ENCODE results near the gene CHDH.
A peak's percentile ranks its signal among the peaks of the same experiment; 100 is the strongest.

CHDH gene

GRCh38 chr3:53842436-53843194 is 3.6 kb downstream of the CHDH start:
- TF ChIP-seq ZNF274 (IDR thresholded peaks at IDR 0.05; ENCODE audit: low read depth, low read length) (no peak), SUZ12 (IDR thresholded peaks at IDR 0.05; ENCODE audit: extremely low read depth, insufficient read depth, insufficient read length) (no peak), YY1 (IDR thresholded peaks at IDR 0.05; ENCODE audit: insufficient read depth, insufficient read length) (no peak)
- H3K4me1 ChIP-seq (ENCODE audit: insufficient read depth, insufficient read length), result peaks cover 26% of the 10 kb centered on the region
- peaks cover 8% of the 10 kb centered on the region for H3K27me3 ChIP-seq (ENCODE audit: insufficient read depth, insufficient read length)
- H3K4me3 ChIP-seq (ENCODE audit: insufficient read length, low read depth), result no peak overlapping the region
- no peak for DNase-seq (ENCODE audit: low read depth, low spot score)
- peaks cover 22% of the 10 kb centered on the region for H3K36me3 ChIP-seq (ENCODE audit: insufficient read depth, insufficient read length, low read length)
- peak overlapping the region; percentile 39 for H3K9ac ChIP-seq (ENCODE audit: insufficient read length, low read depth)
- H3K9me3 ChIP-seq (ENCODE audit: insufficient read depth, low read length), result no peaks in the 10 kb centered on the region

- TF ChIP-seq YY1 (IDR thresholded peaks at IDR 0.05; ENCODE audit: insufficient read depth, insufficient read length) (no peak), SUZ12 (IDR thresholded peaks at IDR 0.05; ENCODE audit: extremely low read depth, insufficient read depth, insufficient read length) (no peak), ZNF274 (IDR thresholded peaks at IDR 0.05; ENCODE audit: low read depth, low read length) (no peak)
- Histone ChIP-seq H3K27me3 (ENCODE audit: insufficient read depth, insufficient read length) (no peaks in the 10 kb centered on the region), H3K4me1 (ENCODE audit: insufficient read depth, insufficient read length) (peaks cover 26% of the 10 kb centered on the region), H3K36me3 (ENCODE audit: insufficient read depth, insufficient read length, low read length) (peaks cover 26% of the 10 kb centered on the region), H3K4me3 (ENCODE audit: insufficient read length, low read depth) (no peak overlapping the region), H3K9me3 (ENCODE audit: insufficient read depth, low read length) (no peaks in the 10 kb centered on the region), H3K9ac (ENCODE audit: insufficient read length, low read depth) (no peak overlapping the region)
- no peak for DNase-seq (ENCODE audit: low read depth, low spot score)
Observed at GRCh38 chr3:53841296-53841695, 4.9 kb downstream of the CHDH start.

- no peak overlapping the region for H3K9ac ChIP-seq (ENCODE audit: insufficient read length, low read depth)
- peaks cover 2% of the 10 kb centered on the region for H3K4me1 ChIP-seq (ENCODE audit: insufficient read depth, insufficient read length)
- no peak for TF ChIP-seq YY1 (IDR thresholded peaks at IDR 0.05; ENCODE audit: insufficient read depth, insufficient read length)
- no peak for TF ChIP-seq ZNF274 (IDR thresholded peaks at IDR 0.05; ENCODE audit: low read depth, low read length)
- TF ChIP-seq SUZ12 (IDR thresholded peaks at IDR 0.05; ENCODE audit: extremely low read depth, insufficient read depth, insufficient read length), result no peak
- DNase-seq (ENCODE audit: low read depth, low spot score), result no peak
- peaks cover 30% of the 10 kb centered on the region for H3K36me3 ChIP-seq (ENCODE audit: insufficient read depth, insufficient read length, low read length)
- H3K4me3 ChIP-seq (ENCODE audit: insufficient read length, low read depth), result no peak overlapping the region
- H3K27me3 ChIP-seq (ENCODE audit: insufficient read depth, insufficient read length), result no peaks in the 10 kb centered on the region
- H3K9me3 ChIP-seq (ENCODE audit: insufficient read depth, low read length), result no peaks in the 10 kb centered on the region
Observed at GRCh38 chr3:53837331-53837730, 8.9 kb downstream of the CHDH start.

GRCh38 chr3:53836084-53836872 is 9.9 kb downstream of the CHDH start:
- Histone ChIP-seq H3K27me3 (ENCODE audit: insufficient read depth, insufficient read length) (no peaks in the 10 kb centered on the region), H3K4me1 (ENCODE audit: insufficient read depth, insufficient read length) (no peaks in the 10 kb centered on the region), H3K9ac (ENCODE audit: insufficient read length, low read depth) (no peak overlapping the region), H3K36me3 (ENCODE audit: insufficient read depth, insufficient read length, low read length) (peaks cover 30% of the 10 kb centered on the region), H3K9me3 (ENCODE audit: insufficient read depth, low read length) (no peaks in the 10 kb centered on the region), H3K4me3 (ENCODE audit: insufficient read length, low read depth) (no peak overlapping the region)
- no peak for DNase-seq (ENCODE audit: low read depth, low spot score)
- TF ChIP-seq ZNF274 (IDR thresholded peaks at IDR 0.05; ENCODE audit: low read depth, low read length), result no peak
- no peak for TF ChIP-seq SUZ12 (IDR thresholded peaks at IDR 0.05; ENCODE audit: extremely low read depth, insufficient read depth, insufficient read length)
- TF ChIP-seq YY1 (IDR thresholded peaks at IDR 0.05; ENCODE audit: insufficient read depth, insufficient read length), result no peak

- Histone ChIP-seq H3K36me3 (ENCODE audit: insufficient read depth, insufficient read length, low read length) (peaks cover 28% of the 10 kb centered on the region), H3K9me3 (ENCODE audit: insufficient read depth, low read length) (no peaks in the 10 kb centered on the region), H3K27me3 (ENCODE audit: insufficient read depth, insufficient read length) (no peaks in the 10 kb centered on the region), H3K4me3 (ENCODE audit: insufficient read length, low read depth) (no peak overlapping the region), H3K4me1 (ENCODE audit: insufficient read depth, insufficient read length) (no peaks in the 10 kb centered on the region), H3K9ac (ENCODE audit: insufficient read length, low read depth) (no peak overlapping the region)
- TF ChIP-seq YY1 (IDR thresholded peaks at IDR 0.05; ENCODE audit: insufficient read depth, insufficient read length), result no peak
- TF ChIP-seq ZNF274 (IDR thresholded peaks at IDR 0.05; ENCODE audit: low read depth, low read length), result no peak
- no peak for TF ChIP-seq SUZ12 (IDR thresholded peaks at IDR 0.05; ENCODE audit: extremely low read depth, insufficient read depth, insufficient read length)
- no peak for DNase-seq (ENCODE audit: low read depth, low spot score)
Observed at GRCh38 chr3:53835257-53835656, 11.0 kb downstream of the CHDH start.

GRCh38 chr3:53834429-53835095 is 11.7 kb downstream of the CHDH start:
- H3K9me3 ChIP-seq (ENCODE audit: insufficient read depth, low read length), result no peaks in the 10 kb centered on the region
- no peaks in the 10 kb centered on the region for H3K4me1 ChIP-seq (ENCODE audit: insufficient read depth, insufficient read length)
- peaks cover 25% of the 10 kb centered on the region for H3K36me3 ChIP-seq (ENCODE audit: insufficient read depth, insufficient read length, low read length)
- no peak for TF ChIP-seq ZNF274 (IDR thresholded peaks at IDR 0.05; ENCODE audit: low read depth, low read length)
- TF ChIP-seq SUZ12 (IDR thresholded peaks at IDR 0.05; ENCODE audit: extremely low read depth, insufficient read depth, insufficient read length), result no peak
- no peak for TF ChIP-seq YY1 (IDR thresholded peaks at IDR 0.05; ENCODE audit: insufficient read depth, insufficient read length)
- no peak overlapping the region for H3K9ac ChIP-seq (ENCODE audit: insufficient read length, low read depth)
- DNase-seq (ENCODE audit: low read depth, low spot score), result no peak
- H3K27me3 ChIP-seq (ENCODE audit: insufficient read depth, insufficient read length), result no peaks in the 10 kb centered on the region
- H3K4me3 ChIP-seq (ENCODE audit: insufficient read length, low read depth), result no peak overlapping the region

GRCh38 chr3:53833700-53834099 is 12.5 kb downstream of the CHDH start:
- no peak for TF ChIP-seq ZNF274 (IDR thresholded peaks at IDR 0.05; ENCODE audit: low read depth, low read length)
- TF ChIP-seq YY1 (IDR thresholded peaks at IDR 0.05; ENCODE audit: insufficient read depth, insufficient read length), result no peak
- no peak for TF ChIP-seq SUZ12 (IDR thresholded peaks at IDR 0.05; ENCODE audit: extremely low read depth, insufficient read depth, insufficient read length)
- H3K9ac ChIP-seq (ENCODE audit: insufficient read length, low read depth), result no peak overlapping the region
- H3K4me3 ChIP-seq (ENCODE audit: insufficient read length, low read depth), result no peak overlapping the region
- H3K27me3 ChIP-seq (ENCODE audit: insufficient read depth, insufficient read length), result no peaks in the 10 kb centered on the region
- H3K36me3 ChIP-seq (ENCODE audit: insufficient read depth, insufficient read length, low read length), result peaks cover 20% of the 10 kb centered on the region
- no peaks in the 10 kb centered on the region for H3K9me3 ChIP-seq (ENCODE audit: insufficient read depth, low read length)
- DNase-seq (ENCODE audit: low read depth, low spot score), result no peak
- H3K4me1 ChIP-seq (ENCODE audit: insufficient read depth, insufficient read length), result no peaks in the 10 kb centered on the region
